GM18861 (cell line): Measurements from ENCODE around the gene MN1.
"Not testable (repeated sequence)": the region's sequence is repeated elsewhere in the genome, so short reads cannot be mapped to it uniquely, and the experiment has no call there.

ENCODE experiments used
- ATAC-seq: cut with Tn5 transposase; IDR thresholded peaks from one replicate; pipeline ENCODE4 v1.9.1; 2021; ENCODE audit not compliant: unreplicated experiment

The MN1 gene

GRCh38 chr22:27745809-27746208 lies 55.7 kb downstream of the MN1 start:
- ATAC-seq: no peak

GRCh38 chr22:27745154-27745553 lies 56.4 kb downstream of the MN1 start:
- ATAC-seq: no peak

- ATAC-seq: not testable (repeated sequence)
These were observed 57.5 kb downstream of the MN1 start for GRCh38 chr22:27744078-27744477.

GRCh38 chr22:27740202-27740748 lies 61.3 kb downstream of the MN1 start:
- no peak for ATAC-seq

- ATAC-seq: no peak
These were observed 64.0 kb downstream of the MN1 start for GRCh38 chr22:27737521-27737920.

- ATAC-seq: no peak
These were observed 67.5 kb downstream of the MN1 start for GRCh38 chr22:27734066-27734465.

- no peak for ATAC-seq
These were observed 68.7 kb downstream of the MN1 start for GRCh38 chr22:27732841-27733240.

- ATAC-seq: no peak
These were observed 69.2 kb downstream of the MN1 start for GRCh38 chr22:27732391-27732790.

GRCh38 chr22:27731621-27732020 lies 69.9 kb downstream of the MN1 start:
- ATAC-seq: no peak

GRCh38 chr22:27730641-27731433 lies 70.7 kb downstream of the MN1 start:
- no peak for ATAC-seq

- ATAC-seq: no peak
These were observed 72.3 kb downstream of the MN1 start for GRCh38 chr22:27729246-27729645.

GRCh38 chr22:27727673-27728451 lies 73.7 kb downstream of the MN1 start:
- ATAC-seq: no peak

GRCh38 chr22:27726686-27727449 lies 74.7 kb downstream of the MN1 start:
- no peak for ATAC-seq

GRCh38 chr22:27726331-27726685 lies 75.2 kb downstream of the MN1 start:
- ATAC-seq: no peak

- no peak for ATAC-seq
These were observed 75.9 kb downstream of the MN1 start for GRCh38 chr22:27725661-27726060.

- ATAC-seq: no peak
These were observed 76.8 kb downstream of the MN1 start for GRCh38 chr22:27724709-27725108.

- ATAC-seq: no peak
These were observed 77.4 kb downstream of the MN1 start for GRCh38 chr22:27724157-27724556.

- ATAC-seq: no peak
These were observed 77.8 kb downstream of the MN1 start for GRCh38 chr22:27723708-27724107.

- no peak for ATAC-seq
These were observed 78.4 kb downstream of the MN1 start for GRCh38 chr22:27723158-27723557.

- no peak for ATAC-seq
These were observed 80.7 kb downstream of the MN1 start for GRCh38 chr22:27720860-27721259.

- no peak for ATAC-seq
These were observed 81.9 kb downstream of the MN1 start for GRCh38 chr22:27719535-27720227.
